GM18526 (cell line): ENCODE results near the gene MUC4.
"Not testable (repeated sequence)": the region's sequence is repeated elsewhere in the genome, so short reads cannot be mapped to it uniquely, and the experiment has no call there.

Experiments used
- POLR2A ChIP-seq: IDR thresholded peaks from 3 replicates; pipeline ENCODE4 v1.6.1; 2011; ENCODE audit not compliant: insufficient read length; ENCODE audit errors: extremely low read depth

The MUC4 gene

GRCh38 chr3:195738274-195739044, 73.3 kb downstream of the MUC4 start:
- TF ChIP-seq POLR2A = no peak

GRCh38 chr3:195736866-195737490, 74.8 kb downstream of the MUC4 start:
- TF ChIP-seq POLR2A = no peak

DNA sequence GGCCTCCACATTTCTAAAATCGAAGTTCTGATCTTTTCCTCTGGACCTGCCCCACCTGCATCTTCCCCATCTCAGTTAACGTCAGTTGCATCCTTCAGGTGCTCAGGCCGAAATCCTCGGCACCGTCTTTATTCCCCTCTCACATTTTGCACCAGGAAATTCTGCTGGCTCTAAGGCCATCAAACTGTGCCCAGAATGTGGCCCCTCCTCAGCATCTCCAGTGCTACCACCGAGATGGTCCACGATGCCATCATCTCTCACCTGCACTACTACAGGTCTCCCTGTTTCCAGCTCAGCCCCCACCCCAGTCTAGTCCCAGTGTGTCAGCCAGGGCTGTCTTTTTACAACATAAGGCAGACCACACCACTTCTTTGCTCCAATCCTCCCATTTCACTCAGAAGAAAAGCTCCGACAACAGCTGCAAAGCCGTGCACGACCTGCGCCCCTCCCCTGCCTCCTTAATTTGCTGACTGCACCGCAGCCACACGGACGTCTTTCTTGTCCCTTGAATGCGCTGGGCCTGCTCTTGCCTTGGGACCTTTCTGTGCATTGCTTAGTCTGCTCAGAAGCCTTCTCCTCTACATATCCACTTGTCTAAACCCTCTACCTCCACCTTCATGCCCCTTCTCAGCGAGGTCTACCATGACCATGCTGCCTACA, 76.6 kb downstream of the MUC4 start:
- TF ChIP-seq POLR2A = no peak

GRCh38 chr3:195732940-195733339, 78.8 kb downstream of the MUC4 start:
- TF ChIP-seq POLR2A = no peak

DNA sequence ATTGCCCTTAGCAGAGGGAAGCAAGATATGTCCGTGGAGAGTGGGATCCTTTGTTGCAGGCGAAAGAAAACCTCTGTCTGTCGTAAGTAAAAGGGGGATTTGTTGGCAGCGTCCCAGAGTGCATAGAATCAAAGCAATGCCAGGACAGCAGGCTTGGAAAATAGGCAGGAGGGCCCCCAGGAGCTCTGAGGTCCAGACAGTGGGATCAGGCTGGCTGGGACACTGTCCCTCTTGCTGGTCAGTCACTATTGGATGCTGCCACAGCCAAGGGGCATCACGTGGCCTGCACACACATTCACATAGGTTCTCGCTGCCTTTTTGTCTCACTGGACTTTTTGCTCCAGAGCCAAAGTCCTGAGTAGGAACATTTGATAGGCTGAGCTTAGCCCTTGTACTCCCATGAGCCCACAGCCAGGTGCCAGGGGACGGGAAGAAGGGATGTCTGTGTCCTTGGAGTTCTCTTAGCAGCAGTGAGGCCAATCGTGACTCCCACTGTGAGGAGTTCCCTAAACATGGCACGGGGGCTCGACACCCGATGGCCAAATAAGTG, 80.3 kb downstream of the MUC4 start:
- TF ChIP-seq POLR2A = no peak

- no peak for TF ChIP-seq POLR2A
These were observed 82.1 kb downstream of the MUC4 start for GRCh38 chr3:195729476-195730251.

DNA sequence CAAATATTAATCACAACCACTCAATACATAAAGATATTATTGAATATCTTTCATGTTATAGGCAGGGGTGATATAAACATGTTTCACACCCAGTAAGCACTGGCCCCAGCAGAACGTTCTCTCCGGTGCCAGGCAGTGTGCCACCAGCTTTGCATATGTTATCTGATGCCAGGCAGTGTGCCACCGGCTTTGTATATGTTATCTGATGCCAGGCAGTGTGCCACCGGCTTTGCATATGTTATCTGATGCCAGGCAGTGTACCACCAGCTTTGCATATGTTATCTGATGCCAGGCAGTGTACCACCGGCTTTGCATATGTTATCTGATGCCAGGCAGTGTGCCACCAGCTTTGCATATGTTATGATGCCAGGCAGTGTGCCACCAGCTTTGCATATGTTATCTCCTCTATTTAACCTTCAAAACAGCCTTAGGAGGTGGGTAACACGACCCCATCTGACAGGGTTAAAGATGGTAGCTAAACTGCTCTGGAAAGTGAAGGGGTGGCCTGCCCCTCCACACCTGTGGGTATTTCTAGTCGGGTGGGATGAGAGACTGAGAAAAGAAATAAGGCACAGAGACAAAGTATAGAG, 84.0 kb downstream of the MUC4 start:
- TF ChIP-seq POLR2A = no peak

GRCh38 chr3:195720831-195721506, 90.8 kb downstream of the MUC4 start, which contains the start of gene MUC20:
MUC20 (plus strand) TSS chr3:195720978; CDS start chr3:195721008, 30 bp downstream.
- not testable (repeated sequence) for TF ChIP-seq POLR2A

DNA sequence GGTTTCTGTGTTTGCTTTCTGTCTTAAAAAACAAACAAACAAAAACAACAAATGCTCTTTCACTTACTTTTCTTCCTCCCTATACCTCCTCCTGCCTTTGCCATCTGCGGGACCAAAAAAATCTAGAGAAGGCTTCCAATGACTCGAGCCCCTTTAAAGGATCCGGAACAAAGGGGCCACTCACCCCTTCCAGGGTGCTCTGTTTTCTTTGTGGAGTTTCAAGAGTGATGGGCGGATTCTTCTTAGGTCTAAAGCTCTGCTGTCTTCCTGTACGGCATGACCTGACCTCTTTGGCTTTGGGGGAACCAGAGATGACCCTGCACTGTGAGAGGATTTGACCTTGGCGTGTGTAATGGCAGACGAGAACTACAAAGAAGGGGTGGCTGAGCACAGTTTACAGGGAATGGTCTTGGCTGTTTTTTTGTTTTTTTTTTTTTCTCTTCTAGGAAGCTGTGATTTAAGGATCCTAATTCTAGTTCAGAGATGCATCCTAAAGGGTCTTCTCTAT, 93.2 kb downstream of the MUC4 start:
- no peak for TF ChIP-seq POLR2A

DNA sequence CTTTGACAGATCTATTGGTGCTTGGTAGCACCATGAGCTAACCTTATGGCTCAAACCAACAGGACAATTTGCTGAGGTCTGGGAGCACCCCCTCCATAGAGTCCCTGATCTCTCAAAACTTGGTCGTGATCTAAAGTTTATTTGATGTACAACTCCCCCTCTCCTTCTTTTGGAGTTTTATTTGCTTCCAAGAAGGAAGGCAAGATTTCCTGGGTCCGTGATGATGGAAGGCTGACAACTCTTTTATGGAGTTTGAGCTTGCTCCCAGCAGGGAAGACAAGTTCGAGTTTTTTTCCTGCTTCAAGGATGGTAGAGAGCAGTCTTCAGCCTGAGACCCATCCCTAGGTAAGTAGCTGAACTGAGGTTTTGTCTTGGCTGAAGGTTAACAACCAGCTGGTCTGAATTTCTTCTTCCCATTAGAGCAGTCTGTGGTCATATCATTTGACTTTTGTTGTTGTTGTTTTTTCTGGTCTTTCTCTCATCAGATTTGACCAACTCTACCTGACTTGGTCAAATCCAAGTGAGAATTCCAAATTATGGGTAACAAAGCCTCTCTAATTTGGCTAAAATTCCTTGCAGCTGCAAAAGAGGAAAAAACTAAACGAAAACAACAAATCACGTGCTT, 93.8 kb downstream of the MUC4 start:
- no peak for TF ChIP-seq POLR2A

- no peak for TF ChIP-seq POLR2A
These were observed 94.3 kb downstream of the MUC4 start for GRCh38 chr3:195717416-195717815.

GRCh38 chr3:195715583-195716266, 96.0 kb downstream of the MUC4 start:
- no peak for TF ChIP-seq POLR2A

DNA sequence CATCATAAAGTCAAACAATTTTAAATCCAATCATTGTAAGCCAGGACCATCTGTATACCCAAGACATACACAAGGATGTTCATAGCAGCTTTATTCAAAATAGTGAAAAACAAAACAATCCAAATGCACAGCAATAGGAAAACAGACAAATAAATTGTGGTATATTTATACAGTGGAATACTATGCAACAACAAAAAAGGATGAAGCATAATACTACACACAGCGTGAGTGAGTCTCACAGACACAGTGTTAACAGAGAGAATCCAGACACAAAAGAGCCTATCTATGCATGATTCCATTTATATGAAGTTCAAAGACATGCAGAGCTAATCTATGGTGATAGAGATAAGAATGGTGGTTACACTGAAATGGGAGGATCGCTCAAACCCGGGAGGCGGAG, 96.6 kb downstream of the MUC4 start:
- no peak for TF ChIP-seq POLR2A

- TF ChIP-seq POLR2A = no peak
These were observed 97.2 kb downstream of the MUC4 start for GRCh38 chr3:195714380-195715011.
